Measurements from ENCODE around the gene HLF. TPM values are rescaled to one million over a fixed set of nuclear protein-coding genes. Genes with fewer than 3 reads are reported as not detected.
"Not testable (repeated sequence)": the region's sequence is repeated elsewhere in the genome, so short reads cannot be mapped to it uniquely, and the experiment has no call there.

The HLF gene
- total RNA-seq, 3 donors from 2014 or later, result 1.3 to 34.9 (median 3.5) TPM

DNA sequence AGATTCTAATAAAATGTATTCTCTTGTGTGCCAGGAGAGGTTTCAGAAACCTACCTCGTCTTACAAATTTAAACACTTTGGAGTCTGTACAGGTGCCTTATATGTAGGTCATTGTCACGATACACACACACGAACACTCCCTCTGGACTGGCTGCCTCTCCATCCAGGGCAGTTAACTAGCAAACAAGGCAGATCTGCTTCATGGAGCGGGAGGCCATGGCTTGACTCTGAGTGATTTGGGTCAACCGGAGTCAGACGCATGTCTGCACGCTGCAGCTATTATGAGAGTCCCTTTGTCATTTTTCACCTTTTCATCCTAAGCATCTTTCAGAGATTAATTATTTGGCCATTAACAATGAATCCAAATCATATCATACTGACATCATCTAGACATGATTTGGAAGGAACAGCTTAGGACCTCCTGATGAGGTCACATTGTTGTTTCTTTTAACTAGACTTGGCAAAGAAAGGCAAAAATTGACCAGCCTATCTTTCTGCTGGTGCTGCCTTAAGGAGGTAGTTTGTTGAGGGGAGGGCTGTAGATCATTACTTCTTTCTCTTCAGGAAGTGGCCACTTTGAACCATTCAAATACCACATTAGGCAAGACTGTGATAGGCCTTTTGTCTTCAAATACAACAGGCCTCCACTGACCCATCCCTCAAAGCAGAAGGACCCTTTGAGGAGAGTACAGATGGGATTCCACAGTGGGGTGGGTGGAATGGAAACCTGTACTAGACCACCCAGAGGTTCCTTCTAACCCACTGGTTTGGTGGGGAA is 58.9 kb downstream of the HLF start:
- Histone ChIP-seq H3K9me3 (no peaks in the 10 kb centered on the region), H3K4me1 (ENCODE audit: low read depth) (no peaks in the 10 kb centered on the region), H3K36me3 (ENCODE audit: low read depth) (no peaks in the 10 kb centered on the region), H3K4me3 (no peak overlapping the region)
- ATAC-seq (no peak), DNase-seq (no peak)
- no peak for TF ChIP-seq CTCF (IDR thresholded peaks at IDR 0.05)
- intact Hi-C loops (cut with DNase I, micrococcal nuclease), result no loop called here

DNA sequence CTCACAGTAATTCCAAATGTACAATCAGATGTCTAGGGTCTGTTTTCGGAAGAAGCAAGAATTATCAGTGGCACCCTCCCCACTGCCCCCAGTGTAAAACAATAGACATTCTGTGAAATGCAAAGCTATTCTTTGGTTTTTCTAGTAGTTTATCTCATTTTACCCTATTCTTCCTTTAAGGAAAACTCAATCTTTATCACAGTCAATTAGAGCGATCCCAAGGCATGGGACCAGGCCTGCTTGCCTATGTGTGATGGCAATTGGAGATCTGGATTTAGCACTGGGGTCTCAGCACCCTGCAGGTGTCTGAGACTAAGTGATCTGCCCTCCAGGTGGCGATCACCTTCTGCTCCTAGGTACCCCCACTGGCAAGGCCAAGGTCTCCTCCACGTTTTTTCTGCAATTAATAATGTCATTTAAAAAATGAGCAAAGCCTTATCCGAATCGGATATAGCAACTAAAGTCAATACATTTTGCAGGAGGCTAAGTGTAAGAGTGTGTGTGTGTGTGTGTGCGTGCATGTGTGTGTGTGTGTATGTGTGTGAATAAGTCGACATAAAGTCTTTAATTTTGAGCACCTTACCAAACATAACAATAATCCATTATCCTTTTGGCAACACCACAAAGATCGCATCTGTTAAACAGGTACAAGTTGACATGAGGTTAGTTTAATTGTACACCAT is 59.7 kb downstream of the HLF start:
- no peak for TF ChIP-seq CTCF (IDR thresholded peaks at IDR 0.05)
- Histone ChIP-seq H3K4me3 (no peak overlapping the region), H3K4me1 (ENCODE audit: low read depth) (no peaks in the 10 kb centered on the region), H3K9me3 (no peaks in the 10 kb centered on the region), H3K36me3 (ENCODE audit: low read depth) (no peaks in the 10 kb centered on the region)
- DNase-seq, result no peak
- no peak for ATAC-seq
- intact Hi-C loops (cut with DNase I, micrococcal nuclease), result no loop called here

GRCh38 chr17:55325406-55325805 is 60.6 kb downstream of the HLF start:
- no peak for ATAC-seq
- Histone ChIP-seq H3K36me3 (ENCODE audit: low read depth) (no peaks in the 10 kb centered on the region), H3K9me3 (no peaks in the 10 kb centered on the region), H3K4me1 (ENCODE audit: low read depth) (no peaks in the 10 kb centered on the region), H3K4me3 (no peak overlapping the region)
- no peak for DNase-seq
- TF ChIP-seq CTCF (IDR thresholded peaks at IDR 0.05), result no peak
- intact Hi-C loops (cut with DNase I, micrococcal nuclease), result no loop called here

DNA sequence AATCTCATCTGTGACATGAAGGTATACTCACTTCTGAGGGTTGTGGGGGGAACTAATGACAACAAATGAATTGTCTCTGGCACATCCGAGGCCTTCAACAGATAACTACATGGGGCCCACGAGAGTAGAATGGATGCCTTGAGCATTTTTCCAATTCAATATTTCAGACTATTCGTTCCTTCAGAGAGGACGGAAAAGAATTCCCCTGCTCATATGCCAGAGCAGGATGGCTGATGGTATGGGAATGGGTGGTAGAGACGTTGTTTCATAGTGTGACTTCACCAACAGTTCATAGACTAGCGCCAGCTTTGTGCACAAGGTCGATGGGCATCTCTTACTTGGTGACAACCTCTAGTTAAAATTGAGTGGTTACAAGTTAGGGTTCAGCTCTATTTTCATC is 61.3 kb downstream of the HLF start:
- ATAC-seq (no peak), DNase-seq (no peak)
- Histone ChIP-seq H3K9me3 (no peaks in the 10 kb centered on the region), H3K36me3 (ENCODE audit: low read depth) (no peaks in the 10 kb centered on the region), H3K4me3 (no peak overlapping the region), H3K4me1 (ENCODE audit: low read depth) (no peaks in the 10 kb centered on the region)
- no peak for TF ChIP-seq CTCF (IDR thresholded peaks at IDR 0.05)
- intact Hi-C loops (cut with DNase I, micrococcal nuclease), result no loop called here

DNA sequence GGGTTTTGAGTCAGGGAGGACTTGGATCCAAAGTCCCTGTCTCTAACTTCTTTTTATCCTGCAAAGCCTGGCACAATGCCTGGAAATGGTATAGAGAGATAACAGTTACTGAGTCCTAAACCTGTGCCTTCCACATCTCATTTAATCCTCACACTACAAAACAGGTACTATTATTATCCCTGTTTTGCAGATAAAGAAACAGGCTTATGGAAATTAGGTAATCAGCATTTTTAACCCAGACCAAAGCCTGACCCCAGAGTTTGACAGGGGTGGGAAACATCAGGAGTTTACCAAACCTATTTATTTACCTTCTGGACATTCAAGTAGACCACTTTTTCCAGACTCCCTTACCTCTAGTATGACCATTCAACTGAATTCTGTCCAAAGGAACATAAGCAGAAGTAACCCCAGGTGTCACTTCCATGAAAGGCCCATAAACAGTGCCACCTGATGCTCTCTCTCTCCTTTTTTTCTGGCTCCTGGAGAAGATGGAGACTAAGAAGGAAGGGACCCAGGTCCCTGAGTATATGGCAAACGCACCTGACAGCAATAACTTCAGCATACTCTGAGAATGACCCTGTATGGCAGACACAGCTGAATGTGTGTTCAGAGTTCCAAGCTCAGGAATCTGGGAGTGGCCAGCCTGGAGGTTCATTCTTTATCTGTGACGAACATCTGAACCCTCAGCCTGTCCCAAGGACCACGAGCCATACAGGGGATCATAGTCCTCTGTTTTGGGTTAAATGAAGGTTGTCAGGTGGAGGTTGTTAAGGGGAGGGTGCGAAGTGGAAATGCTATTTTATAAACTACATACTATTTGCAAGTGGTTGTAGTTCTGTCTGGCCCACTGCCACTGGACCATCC is 62.7 kb downstream of the HLF start:
- Histone ChIP-seq H3K36me3 (ENCODE audit: low read depth) (no peaks in the 10 kb centered on the region), H3K9me3 (no peaks in the 10 kb centered on the region), H3K4me1 (ENCODE audit: low read depth) (no peaks in the 10 kb centered on the region), H3K4me3 (no peak overlapping the region)
- TF ChIP-seq CTCF (IDR thresholded peaks at IDR 0.05), result no peak
- intact Hi-C loops (cut with DNase I, micrococcal nuclease), result no loop called here
- DNase-seq (peak in 1 of 3 donors; percentile 35), ATAC-seq (peak; percentile 62)

GRCh38 chr17:55328514-55328913 is 63.8 kb downstream of the HLF start:
- ATAC-seq; H3K4me3 ChIP-seq; H3K9me3 ChIP-seq; intact Hi-C loops (cut with DNase I, micrococcal nuclease); H3K4me1 ChIP-seq (ENCODE audit: low read depth); DNase-seq; H3K36me3 ChIP-seq (ENCODE audit: low read depth): not testable (repeated sequence)

All from mucosa of descending colon (tissue), 3 donors.